HCT116 (cell line): ENCODE measurements around the gene CHMP2A. TPM values are rescaled to one million over a fixed set of nuclear protein-coding genes. Genes with fewer than 3 reads are reported as not detected.

Source experiments
- ATAC-seq: fragments of 200-7000 bp; cut with Tn5 transposase; 2 replicates; pipeline ENCODE4 v1.9.1; 2020; ENCODE audit warnings: mild to moderate bottlenecking, moderate library complexity
- BruUV-seq: library from RNA; stranded (reverse); fragments of 400-500 nt; replicated peaks from 2 replicates; lab custom pipeline; 2021; lab: Mats Ljungman, UMichigan
- CTCF ChIA-PET: fragments of 300-600 bp; sonication (Branson Sonifier 250); formaldehyde crosslinking; loops from one replicate; lab custom pipeline; 2021; ENCODE audit warnings: antibody characterized with exemption; lab: Charles Lee
- POLR2A ChIA-PET: fragments of 300-600, 350-600 bp; sonication (Branson Sonifier 250); formaldehyde crosslinking; loops from one replicate; lab custom pipeline; 2021; ENCODE audit warnings: antibody characterized with exemption; lab: Charles Lee
- RAD21 ChIA-PET, 2 experiments: fragments of 300-600 bp; sonication (Branson Sonifier 250); formaldehyde crosslinking; loops; one replicate each; lab custom pipeline; 2023; ENCODE audit warnings: low total read pairs in 2 of 2; ENCODE audit not compliant: uncharacterized antibody in 2 of 2, unreplicated experiment in 2 of 2, low non-redundant PET in 1 of 2; lab: Charles Lee
- DNase-seq: peaks from one replicate; pipeline ENCODE4 v3.0.0-alpha.2; 2010; ENCODE audit warnings: low read depth, low spot score
- H2AFZ ChIP-seq: fragments of 200-600 bp; shearing (Covaris generic), sonication (generic); 2 replicates; pipeline ENCODE4 v1.6.1; 2017; ENCODE audit warnings: low read depth, mixed run types, mixed read lengths, antibody characterized with exemption, low read length; ENCODE audit not compliant: poor library complexity, severe bottlenecking
- H3K27ac ChIP-seq: 2 replicates; pipeline ENCODE4 v1.5.1; 2012; ENCODE audit warnings: low read depth, low read length
- H3K27me3 ChIP-seq: fragments of 200-600 bp; sonication (generic); 2 replicates; pipeline ENCODE4 v1.6.1; 2016; ENCODE audit warnings: mixed run types, low read length, mixed read lengths; ENCODE audit not compliant: insufficient read depth
- H3K36me3 ChIP-seq, 2 experiments: fragments of 200-500 bp in 1 of 2; fragments of 200-600 bp in 1 of 2; sonication (Bioruptor generic) in 1 of 2; sonication (generic) in 1 of 2; 2 replicates each; pipeline versions ENCODE4 v1.5.1 to v1.6.1; 2014 to 2016; ENCODE audit warnings: low read length in 2 of 2, inconsistent platforms in 1 of 2, mixed read lengths in 1 of 2, mixed run types in 1 of 2; ENCODE audit not compliant: insufficient read depth in 2 of 2, control insufficient read depth in 1 of 2
- H3K4me1 ChIP-seq, 2 experiments: fragments of 200-600 bp in 1 of 2; sonication (generic) in 1 of 2; 2 replicates each; pipeline versions ENCODE4 v1.5.1 to v1.6.1; 2012 to 2017; ENCODE audit warnings: low read length in 2 of 2, inconsistent platforms in 1 of 2, mild to moderate bottlenecking in 1 of 2, mixed read lengths in 1 of 2, mixed run types in 1 of 2, moderate library complexity in 1 of 2; ENCODE audit not compliant: insufficient read depth in 2 of 2, control insufficient read depth in 1 of 2
- H3K4me2 ChIP-seq: fragments of 200-600 bp; sonication (generic); 2 replicates; pipeline ENCODE4 v1.6.1; 2017; ENCODE audit warnings: mixed run types, low read length, mixed read lengths
- H3K4me3 ChIP-seq, 2 experiments: fragments of 200-600 bp in 1 of 2; sonication (generic) in 1 of 2; replicated peaks in 1 of 2; 2 replicates each; pipeline ENCODE4 v1.5.1; 2011 to 2016; ENCODE audit warnings: low read length in 2 of 2, control low read depth in 1 of 2, low read depth in 1 of 2, mild to moderate bottlenecking in 1 of 2, mixed read lengths in 1 of 2, mixed run types in 1 of 2
- H3K79me2 ChIP-seq: fragments of 200-600 bp; sonication (generic); 2 replicates; pipeline ENCODE4 v1.6.1; 2017; ENCODE audit warnings: mild to moderate bottlenecking, mixed run types, low read length, moderate library complexity, mixed read lengths; ENCODE audit not compliant: insufficient read depth
- H3K9ac ChIP-seq: fragments of 200-600 bp; sonication (generic); 2 replicates; pipeline ENCODE4 v1.6.1; 2016; ENCODE audit warnings: low read length, mixed read lengths
- H3K9me2 ChIP-seq: fragments of 200-600 bp; sonication (generic), shearing (Covaris generic); 2 replicates; pipeline ENCODE4 v1.6.1; 2017; ENCODE audit warnings: mixed run types, mild to moderate bottlenecking, moderate library complexity; ENCODE audit not compliant: insufficient read depth
- H3K9me3 ChIP-seq, 2 experiments: fragments of 200-500 bp in 1 of 2; fragments of 200-600 bp in 1 of 2; sonication (Bioruptor generic) in 1 of 2; sonication (generic) in 1 of 2; 2 replicates each; pipeline ENCODE4 v1.6.1; 2014 to 2017; ENCODE audit warnings: low read length in 2 of 2, mixed read lengths in 2 of 2, inconsistent platforms in 1 of 2, low read depth in 1 of 2, mild to moderate bottlenecking in 1 of 2, mixed run types in 1 of 2, moderate library complexity in 1 of 2; ENCODE audit not compliant: control insufficient read depth in 1 of 2, insufficient read depth in 1 of 2
- H4K20me1 ChIP-seq: fragments of 200-600 bp; sonication (generic), shearing (Covaris generic); 2 replicates; pipeline ENCODE4 v1.6.1; 2017; ENCODE audit warnings: mixed run types, mild to moderate bottlenecking, moderate library complexity; ENCODE audit not compliant: insufficient read depth
- CEBPB ChIP-seq: IDR thresholded peaks from 2 replicates; pipeline ENCODE4 v1.6.1; 2012; ENCODE audit warnings: low read depth
- EZH2phosphoT487 ChIP-seq: fragments of 200-600 bp; IDR thresholded peaks from 2 replicates; pipeline ENCODE4 v1.6.1; 2018; ENCODE audit warnings: antibody characterized with exemption, borderline replicate concordance
- JUND ChIP-seq: IDR thresholded peaks from 2 replicates; pipeline ENCODE4 v1.6.1; 2012
- POLR2AphosphoS5 ChIP-seq: IDR thresholded peaks from 2 replicates; pipeline ENCODE4 v1.6.1; 2011; ENCODE audit warnings: mild to moderate bottlenecking, low read depth, low read length, moderate library complexity
- RAD21 ChIP-seq: IDR thresholded peaks from 2 replicates; pipeline ENCODE4 v1.6.1; 2012; ENCODE audit warnings: low read depth, mild to moderate bottlenecking
- TCF7L2 ChIP-seq: IDR thresholded peaks from 2 replicates; pipeline ENCODE4 v1.7.0; 2011; ENCODE audit warnings: borderline replicate concordance, inconsistent platforms; ENCODE audit not compliant: insufficient read depth, insufficient read length; ENCODE audit errors: extremely low read depth
- ZNF274 ChIP-seq: fragments of 200-500 bp; sonication (Bioruptor generic); IDR thresholded peaks from 2 replicates; pipeline ENCODE4 v1.6.1; 2014; ENCODE audit warnings: mild to moderate bottlenecking, low read depth, low read length, inconsistent platforms
- intact Hi-C: fragments of 100-400 bp; cut with micrococcal nuclease; formaldehyde crosslinking; loops from 2 replicates; pipeline ENCODE4 v1.10.0; 2022
- total RNA-seq: library from RNA; stranded (reverse); gene quantifications from one replicate; pipeline ENCODE4 v1.2.1, GENCODE V29; 2021; ENCODE audit not compliant: unreplicated experiment
- TF ChIP-seq, protein P1 (sequence below): IDR thresholded peaks from 2 replicates; pipeline ENCODE4 v1.6.1; 2012
- TF ChIP-seq, protein P2 (sequence below): IDR thresholded peaks from 2 replicates; pipeline ENCODE4 v1.6.1; 2012; ENCODE audit warnings: low read depth

Gene CHMP2A
- total RNA-seq, 1 experiment from 2014 or later = 125 TPM

DNA sequence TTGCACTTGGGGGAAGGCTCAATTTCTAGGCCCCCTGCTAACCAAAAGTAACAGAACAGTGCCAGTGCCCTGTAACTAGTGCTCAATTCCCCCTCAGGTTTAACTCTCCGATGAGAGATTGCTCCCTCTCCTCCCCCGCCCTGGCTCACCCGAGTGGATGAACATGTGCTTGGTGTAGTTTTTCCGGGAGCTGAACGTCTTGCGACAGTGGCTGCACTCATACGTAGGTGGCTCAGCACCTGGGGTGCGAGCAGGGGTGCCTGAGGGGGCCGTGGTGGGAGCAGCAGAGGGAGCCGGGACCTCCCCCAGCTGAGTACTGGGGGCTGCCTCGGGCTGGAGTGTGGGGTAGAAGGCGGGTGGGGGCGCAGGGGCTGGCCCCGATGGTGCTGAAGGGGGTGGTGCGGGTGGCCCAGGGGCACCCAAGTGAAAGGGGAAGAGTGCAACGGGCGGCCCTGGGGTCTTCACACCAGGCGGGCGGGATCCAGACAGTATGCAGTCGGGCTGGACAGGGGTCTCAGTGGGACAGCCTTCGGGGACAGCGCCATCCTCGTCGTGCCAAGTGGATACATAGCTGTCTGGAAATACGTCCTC is 38.6 kb downstream of the CHMP2A start:
- no peaks in the 10 kb centered on the region for H3K9me3 ChIP-seq
- TF ChIP-seq RAD21 (no peak), EZH2phosphoT487 (no peak), JUND (no peak), ZNF274 (no peak), CEBPB (no peak), TCF7L2 (no peak), POLR2AphosphoS5 (no peak)
- TF ChIP-seq, protein P1, sequence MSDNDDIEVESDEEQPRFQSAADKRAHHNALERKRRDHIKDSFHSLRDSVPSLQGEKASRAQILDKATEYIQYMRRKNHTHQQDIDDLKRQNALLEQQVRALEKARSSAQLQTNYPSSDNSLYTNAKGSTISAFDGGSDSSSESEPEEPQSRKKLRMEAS = no peak
- TF ChIP-seq, protein P2, sequence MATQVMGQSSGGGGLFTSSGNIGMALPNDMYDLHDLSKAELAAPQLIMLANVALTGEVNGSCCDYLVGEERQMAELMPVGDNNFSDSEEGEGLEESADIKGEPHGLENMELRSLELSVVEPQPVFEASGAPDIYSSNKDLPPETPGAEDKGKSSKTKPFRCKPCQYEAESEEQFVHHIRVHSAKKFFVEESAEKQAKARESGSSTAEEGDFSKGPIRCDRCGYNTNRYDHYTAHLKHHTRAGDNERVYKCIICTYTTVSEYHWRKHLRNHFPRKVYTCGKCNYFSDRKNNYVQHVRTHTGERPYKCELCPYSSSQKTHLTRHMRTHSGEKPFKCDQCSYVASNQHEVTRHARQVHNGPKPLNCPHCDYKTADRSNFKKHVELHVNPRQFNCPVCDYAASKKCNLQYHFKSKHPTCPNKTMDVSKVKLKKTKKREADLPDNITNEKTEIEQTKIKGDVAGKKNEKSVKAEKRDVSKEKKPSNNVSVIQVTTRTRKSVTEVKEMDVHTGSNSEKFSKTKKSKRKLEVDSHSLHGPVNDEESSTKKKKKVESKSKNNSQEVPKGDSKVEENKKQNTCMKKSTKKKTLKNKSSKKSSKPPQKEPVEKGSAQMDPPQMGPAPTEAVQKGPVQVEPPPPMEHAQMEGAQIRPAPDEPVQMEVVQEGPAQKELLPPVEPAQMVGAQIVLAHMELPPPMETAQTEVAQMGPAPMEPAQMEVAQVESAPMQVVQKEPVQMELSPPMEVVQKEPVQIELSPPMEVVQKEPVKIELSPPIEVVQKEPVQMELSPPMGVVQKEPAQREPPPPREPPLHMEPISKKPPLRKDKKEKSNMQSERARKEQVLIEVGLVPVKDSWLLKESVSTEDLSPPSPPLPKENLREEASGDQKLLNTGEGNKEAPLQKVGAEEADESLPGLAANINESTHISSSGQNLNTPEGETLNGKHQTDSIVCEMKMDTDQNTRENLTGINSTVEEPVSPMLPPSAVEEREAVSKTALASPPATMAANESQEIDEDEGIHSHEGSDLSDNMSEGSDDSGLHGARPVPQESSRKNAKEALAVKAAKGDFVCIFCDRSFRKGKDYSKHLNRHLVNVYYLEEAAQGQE = no peak
- no peak for ATAC-seq
- H2AFZ ChIP-seq = no peak overlapping the region
- no peak overlapping the region for H3K4me2 ChIP-seq
- ChIA-PET RAD21 (no interaction called here), POLR2A (no interaction called here), CTCF (interaction anchor here (1.1 kb wide), 1 partner anchor 30 kb away, joined by 3 read pairs; no protein-coding TSS in a partner anchor)
- peaks cover 2 to 17% of the 10 kb centered on the region in 2 experiments; a peak in 2 of 4 replicates for H3K36me3 ChIP-seq
- peak overlapping the region; percentile 80; the same call in 1 of the 2 replicates for H3K27ac ChIP-seq
- H3K27me3 ChIP-seq = no peaks in the 10 kb centered on the region
- H3K79me2 ChIP-seq = peaks cover 51% of the 10 kb centered on the region
- H4K20me1 ChIP-seq = no peaks in the 10 kb centered on the region
- DNase-seq = no peak
- H3K9me2 ChIP-seq = no peaks in the 10 kb centered on the region
- intact Hi-C loops = loop anchor here (5.0 kb wide), 2 partner anchors 189 to 299 kb away; partner anchors contain the start of gene ZSCAN22
- H3K9ac ChIP-seq = no peak overlapping the region
- no peak overlapping the region for H3K4me3 ChIP-seq
- peaks cover 12 to 41% of the 10 kb centered on the region in 2 experiments for H3K4me1 ChIP-seq
- BruUV-seq = no TSS peak
